IMR-90 (cell line): ENCODE data around the gene MMP23B. TPM values are rescaled to one million over a fixed set of nuclear protein-coding genes. Genes with fewer than 3 reads are reported as not detected.
"Not testable (repeated sequence)": the region's sequence is repeated elsewhere in the genome, so short reads cannot be mapped to it uniquely, and the experiment has no call there.

Experiments used
- ATAC-seq: fragments of 200-7000 bp; cut with Tn5 transposase; 2 replicates; pipeline ENCODE4 v1.9.1; 2020; ENCODE audit warnings: low read depth, mild to moderate bottlenecking, moderate library complexity
- BruUV-seq: library from RNA; stranded (reverse); fragments of 400-500 nt; replicated peaks from 2 replicates; lab custom pipeline; 2021; lab: Mats Ljungman, UMichigan
- CTCF ChIA-PET: fragments of 300-600 bp; formaldehyde crosslinking; extraction: SDS; loops from one replicate; lab custom pipeline; 2021; ENCODE audit warnings: antibody characterized with exemption; lab: Yijun Ruan, JAX
- POLR2A ChIA-PET: fragments of 300-600 bp; sonication (Branson Sonifier 250); formaldehyde crosslinking; loops from one replicate; lab custom pipeline; 2022; ENCODE audit warnings: antibody characterized with exemption; ENCODE audit not compliant: unreplicated experiment; lab: Charles Lee
- DNase-seq: peaks from one replicate; pipeline ENCODE4 v3.0.0; 2013
- H2AFZ ChIP-seq: replicated peaks from 2 replicates; pipeline ENCODE3; 2013; ENCODE audit warnings: low read length, mild to moderate bottlenecking; ENCODE audit not compliant: poor library complexity
- H2AK5ac ChIP-seq: 2 replicates; pipeline ENCODE4 v1.6.1; 2013; ENCODE audit warnings: low read depth, low read length, inconsistent platforms
- H2AK9ac ChIP-seq: replicated peaks from 2 replicates; pipeline ENCODE3; 2013; ENCODE audit warnings: mild to moderate bottlenecking, low read depth, low read length, moderate library complexity; ENCODE audit not compliant: poor library complexity
- H2BK120ac ChIP-seq: 2 replicates; pipeline ENCODE4 v1.6.1; 2013; ENCODE audit warnings: low read depth, low read length, inconsistent platforms
- H2BK15ac ChIP-seq: 3 replicates; pipeline ENCODE4 v1.6.1; 2013; ENCODE audit warnings: low read depth, low read length, inconsistent platforms
- H2BK20ac ChIP-seq: 2 replicates; pipeline ENCODE4 v1.6.1; 2013; ENCODE audit warnings: low read depth, mild to moderate bottlenecking, inconsistent platforms, low read length, moderate library complexity
- H2BK5ac ChIP-seq: 2 replicates; pipeline ENCODE4 v1.6.1; 2013; ENCODE audit warnings: mild to moderate bottlenecking, low read depth, low read length, inconsistent platforms; ENCODE audit not compliant: poor library complexity, severe bottlenecking
- H3K14ac ChIP-seq: replicated peaks from 2 replicates; pipeline ENCODE4 v1.6.1; 2013; ENCODE audit warnings: low read depth, low read length, inconsistent platforms
- H3K18ac ChIP-seq: 2 replicates; pipeline ENCODE4 v1.6.1; 2013; ENCODE audit warnings: low read depth, low read length, control low read depth
- H3K23ac ChIP-seq: 2 replicates; pipeline ENCODE4 v1.6.1; 2013; ENCODE audit warnings: low read depth, low read length, inconsistent platforms
- H3K27ac ChIP-seq: 2 replicates; pipeline ENCODE4 v1.5.1; 2013; ENCODE audit warnings: mild to moderate bottlenecking, control low read depth, low read length; ENCODE audit not compliant: insufficient read depth
- H3K27me3 ChIP-seq: 2 replicates; pipeline ENCODE4 v1.6.1; 2013; ENCODE audit warnings: low read length; ENCODE audit not compliant: control insufficient read depth, insufficient read depth
- H3K36me3 ChIP-seq: 2 replicates; pipeline ENCODE4 v1.6.1; 2013; ENCODE audit warnings: low read length, mixed read lengths; ENCODE audit not compliant: control insufficient read depth, insufficient read depth
- H3K4ac ChIP-seq: 2 replicates; pipeline ENCODE4 v1.6.1; 2013; ENCODE audit warnings: low read depth, low read length, inconsistent platforms
- H3K4me1 ChIP-seq: 2 replicates; pipeline ENCODE4 v1.6.1; 2013; ENCODE audit warnings: low read length, mixed read lengths; ENCODE audit not compliant: control insufficient read depth, insufficient read depth
- H3K4me2 ChIP-seq: 2 replicates; pipeline ENCODE4 v1.6.1; 2013; ENCODE audit warnings: low read depth, mild to moderate bottlenecking, control low read depth, low read length, moderate library complexity
- H3K4me3 ChIP-seq: 2 replicates; pipeline ENCODE4 v1.5.1; 2013; ENCODE audit warnings: low read depth, mild to moderate bottlenecking, control low read depth, low read length, moderate library complexity; ENCODE audit not compliant: insufficient read depth
- H3K56ac ChIP-seq: 2 replicates; pipeline ENCODE4 v1.6.1; 2013; ENCODE audit warnings: low read length, inconsistent platforms; ENCODE audit not compliant: insufficient read depth; ENCODE audit errors: extremely low read depth
- H3K79me1 ChIP-seq, 2 experiments: 2 replicates each; pipeline ENCODE4 v1.6.1; 2013; ENCODE audit warnings: low read length in 2 of 2, inconsistent platforms in 1 of 2, low read depth in 1 of 2
- H3K9ac ChIP-seq: 2 replicates; pipeline ENCODE4 v1.6.1; 2013; ENCODE audit warnings: low read depth, low read length, control low read depth
- H3K9me1 ChIP-seq: 2 replicates; pipeline ENCODE4 v1.6.1; 2013; ENCODE audit warnings: low read length, inconsistent platforms; ENCODE audit not compliant: insufficient read depth
- H3K9me3 ChIP-seq: 2 replicates; pipeline ENCODE4 v1.6.1; 2013; ENCODE audit warnings: low read length; ENCODE audit not compliant: control insufficient read depth, insufficient read depth
- H4K20me1 ChIP-seq: 2 replicates; pipeline ENCODE4 v1.6.1; 2013; ENCODE audit warnings: low read length, inconsistent platforms; ENCODE audit not compliant: insufficient read depth
- H4K5ac ChIP-seq: 2 replicates; pipeline ENCODE4 v1.6.1; 2013; ENCODE audit warnings: mild to moderate bottlenecking, low read depth, low read length, control low read depth
- H4K8ac ChIP-seq, 2 experiments: 2 replicates each; pipeline ENCODE4 v1.6.1; 2013; ENCODE audit warnings: low read depth in 2 of 2, low read length in 2 of 2, control low read depth in 1 of 2, inconsistent platforms in 1 of 2
- H4K91ac ChIP-seq: 2 replicates; pipeline ENCODE4 v1.6.1; 2013; ENCODE audit warnings: low read depth, low read length, inconsistent platforms; ENCODE audit not compliant: insufficient read depth
- WGBS, 2 experiments: methylation state at CpG; one replicate each; pipeline versions ENCODE4 v1.1.5 to v1.1.7; 2013; ENCODE audit warnings: missing lambda C conversion rate in 2 of 2; ENCODE audit not compliant: insufficient read length in 1 of 2; ENCODE audit errors: extremely low coverage in 2 of 2; 5-methylcytosine and 5-hydroxymethylcytosine counted together
- dilution Hi-C: fragments of 300-500 bp; cut with HindIII; formaldehyde crosslinking; loops from one replicate; pipeline ENCODE4 v1.14.3; 2018; ENCODE audit warnings: low sequenced_read_pairs; ENCODE audit not compliant: unreplicated experiment
- in situ Hi-C: fragments of 300-500 bp; cut with MboI; formaldehyde crosslinking; loops from 3 replicates; pipeline ENCODE4 v1.14.3; 2019; ENCODE audit warnings: low sequenced_read_pairs, inconsistent platforms, mixed read lengths
- intact Hi-C: fragments of 100-400 bp; cut with micrococcal nuclease; formaldehyde crosslinking; loops from 2 replicates; pipeline ENCODE4 v1.10.0; 2022
- polyA plus RNA-seq, 3 experiments: library from polyadenylated mRNA; depleted of rRNA; stranded (reverse); fragments of >200 nt; gene quantifications; 2 replicates each; pipeline ENCODE4 v1.2.3, GENCODE V29; 2012; ENCODE audit warnings: low replicate concordance in 1 of 3
- total RNA-seq: library from RNA; depleted of rRNA; stranded (reverse); fragments of >200 nt; gene quantifications from 2 replicates; pipeline ENCODE4 v1.2.3, GENCODE V29; 2012

MMP23B gene
- total and polyA plus RNA-seq, 2 of the 4 experiments (the other 2 are of a cell fraction) = 1.1 to 5.4 TPM

- H3K23ac ChIP-seq, H3K4me1 ChIP-seq, H2AK9ac ChIP-seq, H3K4me3 ChIP-seq, H3K9me1 ChIP-seq, H3K14ac ChIP-seq, in situ Hi-C loops, H2AFZ ChIP-seq, H4K8ac ChIP-seq, H3K27ac ChIP-seq, DNase-seq, intact Hi-C loops, dilution Hi-C loops, H3K27me3 ChIP-seq, BruUV-seq, ATAC-seq, H3K4me2 ChIP-seq, H3K18ac ChIP-seq, H2AK5ac ChIP-seq, H3K9ac ChIP-seq, H2BK120ac ChIP-seq, H4K91ac ChIP-seq, H2BK5ac ChIP-seq, H2BK15ac ChIP-seq, H3K9me3 ChIP-seq, H3K4ac ChIP-seq, POLR2A ChIA-PET, H2BK20ac ChIP-seq, H3K56ac ChIP-seq, H4K5ac ChIP-seq: not testable (repeated sequence)
- Histone ChIP-seq H4K20me1 (peaks cover 14% of the 10 kb centered on the region), H3K79me1 (peaks cover 9 to 28% of the 10 kb centered on the region in 2 experiments), H3K36me3 (peaks cover 34% of the 10 kb centered on the region)
- no CpG with 5 or more reads among the region's 18 CpGs for WGBS, 2 experiments
- CTCF ChIA-PET = interaction anchor here (0.6 kb wide), 1 partner anchor 23 kb away, joined by 3 read pairs; no protein-coding TSS in a partner anchor
Observed at GRCh38 chr1:1675218-1675617, 43.2 kb downstream of the MMP23B start.

GRCh38 chr1:1676087-1676486 is 44.1 kb downstream of the MMP23B start:
- Histone ChIP-seq H3K36me3 (peaks cover 28% of the 10 kb centered on the region), H4K20me1 (peaks cover 14% of the 10 kb centered on the region), H3K79me1 (peaks cover 11 to 36% of the 10 kb centered on the region in 2 experiments)
- H3K56ac ChIP-seq, H2BK5ac ChIP-seq, in situ Hi-C loops, POLR2A ChIA-PET, H4K8ac ChIP-seq, H2AK9ac ChIP-seq, H4K5ac ChIP-seq, H3K27me3 ChIP-seq, H2AK5ac ChIP-seq, H3K9ac ChIP-seq, H2AFZ ChIP-seq, dilution Hi-C loops, H2BK20ac ChIP-seq, H2BK15ac ChIP-seq, intact Hi-C loops, ATAC-seq, H3K23ac ChIP-seq, H3K14ac ChIP-seq, H4K91ac ChIP-seq, BruUV-seq, H3K4me2 ChIP-seq, H3K18ac ChIP-seq, H3K9me3 ChIP-seq, CTCF ChIA-PET, H3K27ac ChIP-seq, H3K4me1 ChIP-seq, H2BK120ac ChIP-seq, H3K4me3 ChIP-seq, DNase-seq, H3K4ac ChIP-seq, H3K9me1 ChIP-seq: not testable (repeated sequence)
- WGBS, 2 experiments = no CpG with 5 or more reads among the region's 21 CpGs
